ENCODE data around the gene CNN1.

DNA sequence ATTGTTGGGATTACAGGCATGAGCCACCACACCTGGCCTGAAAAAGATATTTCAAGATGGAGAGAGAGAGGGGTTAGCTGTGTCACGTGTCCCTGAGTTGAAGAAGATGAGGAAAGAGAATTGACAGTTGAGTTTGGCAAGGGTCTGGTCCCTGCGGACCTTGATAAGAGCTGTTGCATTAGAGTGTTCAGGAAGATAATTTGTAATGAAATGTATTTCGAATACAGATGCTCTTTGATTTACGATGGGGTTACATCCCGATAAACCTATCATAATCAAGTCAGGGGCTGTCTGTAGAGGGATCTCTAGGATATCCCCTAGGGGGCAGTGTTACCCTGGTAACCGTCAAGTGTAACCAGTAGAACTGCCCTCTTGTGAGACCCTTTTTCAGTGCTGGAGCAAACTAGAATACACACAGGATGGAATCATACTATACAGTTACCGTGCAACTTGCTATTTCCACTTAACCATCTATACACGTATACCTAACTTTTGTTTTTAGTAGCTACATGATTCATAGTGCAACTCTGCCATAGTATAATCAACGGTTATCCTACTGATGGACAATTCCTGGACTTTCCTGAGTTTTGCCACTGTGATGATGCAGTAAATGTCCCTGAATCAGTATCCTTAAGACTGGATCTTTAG, 21.9 kb downstream of the CNN1 start:
- TF ChIP-seq GATA2 (IDR thresholded peaks at IDR 0.05; ENCODE audit: low read depth, low read length) (no peak), GATA3 (IDR thresholded peaks at IDR 0.05; ENCODE audit: low read depth, low read length) (no peak)

Measured in SH-SY5Y (cell line).